Activated CD4-positive, alpha-beta T cell treated with anti-CD3 and anti-CD28 coated beads, Interleukin-2, amount 50 U/mL, for 48 hours (primary cell): ENCODE measurements around the gene DOK5.
"Not testable (repeated sequence)": the region's sequence is repeated elsewhere in the genome, so short reads cannot be mapped to it uniquely, and the experiment has no call there.

Experiments used
- DNase-seq, 2 experiments: peaks; one replicate each; pipeline ENCODE4 v3.0.0-alpha.2; 2020

The DOK5 gene

DNA sequence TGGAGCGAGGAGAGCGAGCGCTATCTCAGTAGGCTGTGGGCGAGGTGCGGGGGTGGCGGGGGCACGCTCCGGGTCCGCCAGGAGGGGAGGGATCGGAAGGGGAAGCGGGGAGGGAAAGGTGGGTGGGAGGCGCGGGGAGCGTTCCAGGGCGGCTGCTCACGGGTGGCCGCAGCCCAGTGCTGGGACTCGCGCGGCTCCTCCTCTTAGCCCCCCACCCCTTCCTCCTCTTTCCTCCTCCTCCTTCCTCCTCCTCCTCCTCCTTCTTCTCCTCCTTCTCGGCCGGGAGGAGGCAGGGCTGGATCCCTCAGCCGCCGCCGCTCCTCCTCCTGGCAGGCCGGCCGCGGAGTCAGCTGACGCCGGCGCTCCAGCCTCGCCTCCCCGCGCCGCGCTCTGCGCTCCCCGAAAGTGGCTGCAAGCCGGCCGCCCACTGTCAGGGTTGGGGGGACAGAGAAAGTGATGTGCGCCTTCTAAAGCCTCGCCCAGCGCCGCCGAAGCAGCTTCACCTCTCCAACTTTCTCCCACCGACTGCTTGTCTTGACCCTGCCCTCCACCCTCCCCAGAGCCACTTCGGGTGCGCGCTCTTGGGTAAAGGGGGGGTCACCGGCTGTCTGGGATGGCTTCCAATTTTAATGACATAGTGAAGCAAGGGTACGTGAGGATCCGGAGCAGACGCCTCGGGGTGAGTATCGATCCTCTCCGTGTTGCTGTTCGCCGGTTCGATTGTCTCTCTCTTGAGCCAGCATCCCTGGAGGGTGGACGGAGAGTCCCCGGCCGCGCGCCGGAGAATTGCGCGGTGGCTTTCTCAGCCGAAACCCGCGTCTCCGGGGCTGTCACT lies at the start of gene DOK5:
DOK5 (plus strand) TSS at position 260 of the 835 bp plus-strand sequence; CDS start at position 614, 354 bp downstream.
- no peak for DNase-seq

DNA sequence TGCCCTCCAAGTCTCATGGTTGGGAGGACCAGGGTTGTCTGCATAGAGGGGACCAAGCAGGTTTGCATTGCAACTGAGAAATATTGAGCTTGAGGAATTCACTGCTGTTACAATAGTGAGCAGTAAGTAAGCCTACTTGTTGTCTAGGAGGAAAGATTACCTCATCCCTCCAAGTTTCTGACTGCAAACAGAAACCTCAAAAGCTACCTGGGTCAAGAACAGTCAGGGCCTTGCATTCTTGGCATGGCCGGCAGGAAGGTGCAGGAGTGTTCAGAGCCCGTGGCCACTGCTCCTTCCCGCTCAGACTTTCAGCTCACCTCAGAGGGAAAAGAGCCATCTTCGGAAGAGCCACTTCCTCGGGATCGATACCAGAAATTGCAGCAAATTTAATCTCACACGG lies 46.0 kb upstream of the DOK5 start:
- no peak for DNase-seq

DNA sequence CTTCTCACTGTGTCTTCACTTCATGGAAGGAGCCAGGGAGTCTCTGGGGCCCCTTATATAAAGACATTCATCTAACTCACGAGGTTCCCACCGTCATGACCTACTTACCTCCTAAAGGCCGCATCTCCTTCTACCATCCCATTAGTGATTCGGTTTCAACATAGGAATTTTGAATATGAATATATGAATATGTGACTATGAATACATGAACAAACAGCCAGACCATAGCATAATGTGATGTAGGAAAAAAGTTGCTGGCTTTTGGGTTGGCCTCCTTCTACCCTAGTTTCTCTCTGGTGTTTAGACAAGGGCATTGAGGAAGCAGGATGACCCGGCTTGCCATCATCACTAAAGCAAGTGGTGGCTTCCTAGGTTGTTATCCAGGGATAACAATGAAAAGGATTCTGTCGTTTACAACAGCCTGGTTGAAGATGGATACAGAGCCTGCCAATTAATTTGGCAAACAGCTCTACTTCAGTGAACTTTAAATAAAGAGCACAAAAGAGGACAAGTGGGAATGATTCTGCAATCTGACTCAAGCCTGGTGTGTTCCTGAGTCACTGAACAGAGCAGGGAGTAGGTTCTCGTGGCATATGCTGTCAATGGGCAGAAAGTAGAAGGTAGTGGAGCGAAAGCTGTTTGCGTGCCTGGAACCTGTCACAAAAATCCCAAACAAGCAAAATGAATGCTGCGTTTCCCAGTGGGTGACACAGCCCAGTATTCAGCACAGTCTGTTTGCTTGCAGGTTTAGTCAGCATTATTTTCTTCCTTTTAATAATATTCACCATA lies 44.0 kb upstream of the DOK5 start:
- no peak for DNase-seq

DNA sequence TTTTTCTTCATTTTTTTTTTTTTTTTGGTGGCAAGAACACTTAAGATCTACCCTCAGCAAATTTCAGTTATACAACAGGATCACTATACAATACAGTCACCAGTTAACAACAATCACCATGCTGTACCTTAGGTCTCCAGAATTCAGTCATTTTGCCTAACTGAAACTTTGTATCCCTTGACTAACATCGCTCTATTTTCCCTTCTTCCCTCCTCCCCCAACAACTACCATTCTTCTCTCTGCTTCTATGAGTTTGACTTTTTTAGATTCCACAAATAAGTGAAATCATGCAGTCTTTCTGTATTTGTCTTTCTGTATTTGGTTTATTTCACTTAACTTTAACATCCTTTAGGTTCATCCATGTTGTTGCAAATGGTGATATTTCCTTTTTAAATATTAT lies 42.4 kb upstream of the DOK5 start:
- DNase-seq, result no peak

- DNase-seq, result no peak
These were observed 41.8 kb upstream of the DOK5 start for GRCh38 chr20:54433636-54434035.

- DNase-seq, result no peak
These were observed 41.2 kb upstream of the DOK5 start for GRCh38 chr20:54434196-54434595.

DNA sequence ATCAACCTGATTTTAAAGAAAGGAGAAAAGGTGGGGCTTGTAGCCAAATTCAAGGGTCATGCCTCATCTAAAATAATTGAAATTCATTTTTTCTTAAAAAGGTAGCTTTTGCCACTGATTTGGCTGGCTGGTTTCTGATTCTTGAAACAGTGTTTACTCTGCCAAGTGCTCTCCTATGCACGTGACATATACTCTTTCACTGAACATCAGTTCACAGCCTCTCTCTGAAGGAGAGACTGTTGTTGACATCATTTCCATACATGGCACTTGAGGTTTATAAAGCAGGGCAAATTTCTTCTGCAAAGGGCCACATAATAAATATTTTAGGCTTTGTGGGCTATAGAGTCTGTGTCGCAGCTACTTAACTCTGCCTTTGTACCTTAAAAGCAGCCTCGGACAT lies 40.4 kb upstream of the DOK5 start:
- no peak for DNase-seq

DNA sequence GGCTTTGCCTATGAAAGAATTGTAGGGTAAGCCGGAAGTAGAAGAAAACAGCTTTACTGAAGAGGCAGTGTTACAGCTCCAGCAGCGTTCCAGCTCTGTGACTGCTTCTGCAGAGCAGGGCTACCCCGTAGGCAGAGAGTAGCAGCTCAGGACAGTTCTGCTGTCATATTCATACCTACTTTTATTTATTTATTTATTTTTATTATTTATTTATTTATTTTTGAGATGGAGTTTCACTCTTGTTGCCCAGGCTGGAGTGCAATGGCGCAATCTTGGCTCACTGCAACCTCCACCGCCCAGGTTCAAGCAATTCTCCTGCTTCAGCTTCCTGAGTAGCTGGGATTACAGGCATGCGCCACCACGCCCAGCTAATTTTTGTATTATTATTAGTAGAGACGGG lies 39.0 kb upstream of the DOK5 start:
- DNase-seq, result not testable (repeated sequence)

DNA sequence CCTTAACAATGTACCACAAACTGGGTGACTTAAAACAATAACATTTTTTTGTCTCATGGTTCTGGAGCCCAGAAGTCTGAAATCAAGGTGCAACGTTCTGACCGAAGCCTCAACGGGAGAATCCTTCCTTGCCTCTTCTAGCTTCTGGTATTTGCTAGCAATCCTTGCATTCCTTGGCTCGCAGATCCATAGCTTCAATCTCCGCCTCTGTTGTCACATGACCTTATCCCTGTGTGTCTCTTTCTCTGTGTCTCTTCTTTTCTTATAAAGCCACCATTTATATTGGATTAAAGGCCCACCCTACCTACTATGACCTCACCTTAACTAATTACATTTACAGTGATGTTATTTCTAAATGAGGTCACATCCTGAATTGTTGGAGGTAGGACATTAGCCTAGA lies 37.2 kb upstream of the DOK5 start:
- DNase-seq, result no peak

GRCh38 chr20:54450207-54450606 lies 25.2 kb upstream of the DOK5 start:
- no peak for DNase-seq

DNA sequence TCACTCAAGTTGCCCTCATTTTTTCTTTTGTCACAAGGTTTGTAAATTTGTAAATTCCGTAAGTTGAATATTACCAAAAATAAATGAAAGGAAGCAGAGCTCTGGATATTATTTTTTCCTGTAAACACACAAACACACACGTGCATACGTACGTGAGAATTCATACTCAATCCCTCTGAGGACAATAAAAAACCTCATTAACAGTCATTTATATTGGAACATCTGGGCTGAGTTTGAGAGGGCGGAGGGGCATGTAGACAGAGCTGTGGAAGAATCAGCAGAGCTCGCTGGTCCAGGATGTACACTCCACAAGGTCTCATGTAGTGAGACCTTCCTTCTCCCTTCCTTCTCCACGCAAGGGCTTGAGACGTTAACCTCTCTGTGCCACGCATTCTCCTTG lies 24.2 kb upstream of the DOK5 start:
- no peak for DNase-seq

DNA sequence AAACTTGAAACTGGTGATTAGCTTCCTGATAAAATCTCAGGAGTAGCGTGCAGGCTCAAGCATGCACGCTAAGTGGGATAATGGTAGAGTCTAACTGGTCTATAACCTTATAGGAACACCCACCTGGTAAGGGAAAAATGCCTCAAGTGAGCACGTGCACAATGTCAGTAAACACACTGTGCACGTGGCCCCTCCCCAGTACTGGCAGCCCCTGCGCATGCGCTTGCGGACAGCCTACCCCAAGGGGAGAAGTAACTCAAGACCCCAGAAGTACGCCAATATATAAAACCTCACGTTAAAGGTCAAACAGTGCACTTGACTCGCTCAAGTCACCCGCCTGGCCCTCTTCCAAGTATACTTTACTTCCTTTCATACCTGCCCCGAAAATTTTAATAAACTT lies 23.1 kb upstream of the DOK5 start:
- no peak for DNase-seq

- DNase-seq, result no peak
These were observed 20.4 kb upstream of the DOK5 start for GRCh38 chr20:54454982-54455381.

GRCh38 chr20:54456423-54456822 lies 19.0 kb upstream of the DOK5 start:
- DNase-seq, result no peak

DNA sequence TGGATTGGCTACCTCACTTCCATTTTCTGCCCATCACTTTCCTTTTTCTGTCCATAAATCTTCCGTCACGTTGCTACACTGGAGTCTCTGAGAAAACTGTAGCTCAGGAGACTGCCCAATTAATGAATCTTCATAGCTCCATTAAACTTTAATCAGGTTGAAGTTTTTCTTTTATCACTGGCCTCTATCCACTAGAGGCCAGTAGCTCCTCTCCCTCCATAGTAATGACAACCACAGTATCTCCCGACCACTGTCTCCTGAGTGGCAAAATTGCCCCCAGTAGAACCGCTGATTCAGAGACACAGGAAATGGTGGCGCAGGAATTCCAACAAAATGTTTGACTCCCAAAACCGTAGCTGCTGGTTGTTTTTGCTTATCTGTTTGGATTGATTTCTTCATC lies 18.4 kb upstream of the DOK5 start:
- no peak for DNase-seq

- no peak for DNase-seq
These were observed 17.2 kb upstream of the DOK5 start for GRCh38 chr20:54458219-54458618.

DNA sequence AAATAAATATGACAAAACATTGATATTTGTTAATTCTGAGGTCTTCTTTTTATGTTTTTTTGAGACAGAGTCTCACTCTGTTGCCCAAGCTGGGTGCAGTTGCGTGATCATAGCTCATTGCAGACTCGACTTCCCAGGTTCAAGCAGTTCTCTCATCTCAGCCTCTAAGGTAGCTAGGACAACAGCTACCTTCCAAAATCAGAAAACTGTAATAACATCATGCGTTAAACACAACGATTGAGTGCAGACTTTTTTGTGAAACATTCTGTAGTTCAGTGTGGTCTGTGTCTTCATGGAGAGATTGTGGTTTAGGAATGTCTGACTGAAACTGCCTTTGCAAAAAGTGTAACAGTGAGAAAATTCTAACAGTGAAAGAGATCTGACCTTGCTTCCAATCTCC lies 16.1 kb upstream of the DOK5 start:
- DNase-seq, result no peak

- no peak for DNase-seq
These were observed 11.4 kb upstream of the DOK5 start for GRCh38 chr20:54464003-54464402.

GRCh38 chr20:54466127-54466526 lies 9.3 kb upstream of the DOK5 start:
- no peak for DNase-seq

- no peak for DNase-seq
These were observed 7.8 kb upstream of the DOK5 start for GRCh38 chr20:54467622-54468021.

DNA sequence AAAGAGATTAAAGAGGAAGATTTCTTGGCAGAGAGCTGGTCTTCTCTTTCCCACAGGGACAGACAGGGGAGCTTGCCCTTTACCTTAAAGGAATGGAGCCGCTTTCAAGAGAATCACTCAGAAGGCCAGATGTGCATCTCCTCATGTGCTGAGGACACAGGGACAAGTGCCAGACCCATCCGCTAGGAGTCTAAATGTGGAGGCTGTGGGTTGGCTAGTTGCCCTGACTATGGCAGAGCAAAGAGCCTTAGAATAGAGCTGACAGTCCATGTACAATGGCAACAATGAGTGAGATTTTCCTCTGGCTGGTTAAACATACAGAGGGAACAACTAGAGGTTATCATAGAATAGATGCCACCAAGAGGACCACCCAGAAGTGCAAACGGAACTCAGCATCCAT lies 7.3 kb upstream of the DOK5 start:
- DNase-seq, result no peak

DNA sequence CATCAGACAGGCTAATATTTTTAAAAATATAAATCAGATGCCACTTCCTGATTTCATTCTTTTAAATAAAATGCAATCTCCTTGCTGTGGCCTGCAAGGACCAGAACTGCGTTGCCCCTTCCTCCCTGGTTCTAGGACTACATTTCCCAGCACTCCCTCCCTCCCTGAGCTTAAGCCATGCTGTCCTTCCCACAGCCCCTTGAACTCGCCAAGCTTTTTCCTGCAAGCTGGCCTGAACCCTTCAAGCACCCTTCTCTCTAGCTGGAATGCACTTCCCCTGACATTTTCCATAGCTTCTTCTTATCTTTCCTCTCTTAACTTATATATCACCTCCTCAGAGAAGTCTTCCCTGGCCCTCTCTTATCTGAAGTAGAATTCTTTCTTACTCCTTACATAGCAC lies 6.1 kb upstream of the DOK5 start:
- no peak for DNase-seq

DNA sequence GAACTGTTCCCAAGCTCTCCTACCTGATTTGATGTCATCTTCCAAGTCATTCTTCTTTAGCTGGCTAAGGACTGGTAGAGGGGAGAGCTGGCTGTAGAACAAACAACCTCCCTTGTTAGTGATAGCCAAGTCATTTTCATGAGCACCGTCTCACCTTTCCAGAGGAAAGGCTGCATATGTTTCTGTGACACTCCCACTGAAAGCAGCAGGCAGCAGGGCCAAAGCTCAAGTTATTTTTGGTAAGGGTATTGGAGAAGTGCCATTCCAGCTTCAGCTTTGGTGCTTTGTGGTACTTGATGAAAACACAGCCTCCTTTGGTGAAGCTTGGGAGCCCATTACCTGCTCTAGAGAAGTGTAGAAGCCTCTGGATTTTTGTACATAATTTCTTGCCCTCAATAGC lies 5.4 kb upstream of the DOK5 start:
- no peak for DNase-seq

- no peak for DNase-seq
These were observed 4.7 kb upstream of the DOK5 start for GRCh38 chr20:54470697-54471096.
